ENCODE measurements around the gene CORO1C.
"Not testable (repeated sequence)": the region's sequence is repeated elsewhere in the genome, so short reads cannot be mapped to it uniquely, and the experiment has no call there.

Gene CORO1C

GRCh38 chr12:108672054-108672453 is 59.3 kb downstream of the CORO1C start:
- DNase-seq (ENCODE audit: low read depth): no peak

- DNase-seq (ENCODE audit: low read depth): no peak
Measured at GRCh38 chr12:108671110-108671509, 60.2 kb downstream of the CORO1C start.

- no peak for DNase-seq (ENCODE audit: low read depth)
Measured at GRCh38 chr12:108670066-108670631, 61.2 kb downstream of the CORO1C start.

GRCh38 chr12:108668542-108668941 is 62.8 kb downstream of the CORO1C start:
- DNase-seq (ENCODE audit: low read depth): no peak

GRCh38 chr12:108668063-108668462 is 63.3 kb downstream of the CORO1C start:
- DNase-seq (ENCODE audit: low read depth): no peak

GRCh38 chr12:108667349-108667748 is 64.0 kb downstream of the CORO1C start:
- no peak for DNase-seq (ENCODE audit: low read depth)

GRCh38 chr12:108666401-108666881 is 64.9 kb downstream of the CORO1C start:
- no peak for DNase-seq (ENCODE audit: low read depth)

- DNase-seq (ENCODE audit: low read depth): no peak
Measured at GRCh38 chr12:108665608-108666202, 65.6 kb downstream of the CORO1C start.

- DNase-seq (ENCODE audit: low read depth): peak; percentile 92
Measured at GRCh38 chr12:108664338-108665258, 66.7 kb downstream of the CORO1C start.

GRCh38 chr12:108663324-108664015 is 67.8 kb downstream of the CORO1C start:
- DNase-seq (ENCODE audit: low read depth): no peak

GRCh38 chr12:108658115-108658514 is 73.2 kb downstream of the CORO1C start:
- not testable (repeated sequence) for DNase-seq (ENCODE audit: low read depth)

GRCh38 chr12:108657130-108657745 is 74.1 kb downstream of the CORO1C start:
- DNase-seq (ENCODE audit: low read depth): no peak

- not testable (repeated sequence) for DNase-seq (ENCODE audit: low read depth)
Measured at GRCh38 chr12:108656247-108656646, 75.1 kb downstream of the CORO1C start.

- not testable (repeated sequence) for DNase-seq (ENCODE audit: low read depth)
Measured at GRCh38 chr12:108655812-108656175, 75.5 kb downstream of the CORO1C start.

- DNase-seq (ENCODE audit: low read depth): not testable (repeated sequence)
Measured at GRCh38 chr12:108654622-108655021, 76.7 kb downstream of the CORO1C start.

GRCh38 chr12:108653922-108654321 is 77.4 kb downstream of the CORO1C start:
- no peak for DNase-seq (ENCODE audit: low read depth)

- DNase-seq (ENCODE audit: low read depth): no peak
Measured at GRCh38 chr12:108653082-108653516, 78.2 kb downstream of the CORO1C start.

GRCh38 chr12:108650083-108650482 is 81.2 kb downstream of the CORO1C start:
- DNase-seq (ENCODE audit: low read depth): no peak

- peak; percentile 69 for DNase-seq (ENCODE audit: low read depth)
Measured at GRCh38 chr12:108649669-108650068, 81.6 kb downstream of the CORO1C start.

GRCh38 chr12:108649126-108649525 is 82.2 kb downstream of the CORO1C start:
- DNase-seq (ENCODE audit: low read depth): no peak

- no peak for DNase-seq (ENCODE audit: low read depth)
Measured at GRCh38 chr12:108648371-108648770, 82.9 kb downstream of the CORO1C start.

All from GM04504 (cell line).